Parathyroid adenoma (tissue), 2 donors: Measurements from ENCODE around the gene CBL.

Source experiments
- H2AFZ ChIP-seq: fragments of 300-600 bp; sonication (generic); one replicate; pipeline ENCODE4 v1.7.0; 2017; ENCODE audit warnings: antibody characterized with exemption, mild to moderate bottlenecking
- H3K27ac ChIP-seq: fragments of 300-600 bp; sonication (generic); one replicate; pipeline ENCODE4 v1.7.0; 2017
- H3K27me3 ChIP-seq: fragments of 300-600 bp; sonication (generic); one replicate; pipeline ENCODE4 v1.7.0; 2017; ENCODE audit warnings: low read length; ENCODE audit not compliant: control insufficient read depth, insufficient read depth
- H3K36me3 ChIP-seq: fragments of 300-600 bp; sonication (generic); one replicate; pipeline ENCODE4 v1.7.0; 2017; ENCODE audit warnings: low read length; ENCODE audit not compliant: control insufficient read depth, insufficient read depth
- H3K4me1 ChIP-seq: fragments of 300-600 bp; sonication (generic); one replicate; pipeline ENCODE4 v1.7.0; 2017; ENCODE audit warnings: control low read depth
- H3K4me2 ChIP-seq: fragments of 300-600 bp; sonication (generic); one replicate; pipeline ENCODE4 v1.7.0; 2017; ENCODE audit warnings: low read length
- H3K4me3 ChIP-seq: fragments of 300-600 bp; sonication (generic); one replicate; pipeline ENCODE4 v1.7.0; 2017; ENCODE audit warnings: low read depth, low read length
- H3K79me2 ChIP-seq: fragments of 300-600 bp; sonication (generic); one replicate; pipeline ENCODE4 v1.7.0; 2017; ENCODE audit warnings: control low read depth
- H3K9ac ChIP-seq: fragments of 300-600 bp; sonication (generic); one replicate; pipeline ENCODE4 v1.7.0; 2017; ENCODE audit warnings: mild to moderate bottlenecking
- H3K9me3 ChIP-seq: fragments of 300-600 bp; sonication (generic); one replicate; pipeline ENCODE4 v1.7.0; 2017; ENCODE audit warnings: low read length; ENCODE audit not compliant: control insufficient read depth
- TF ChIP-seq, protein P1 (sequence below): fragments of 300-600 bp; sonication (generic); IDR thresholded peaks from one replicate; pipeline ENCODE4 v1.7.0; 2017; ENCODE audit warnings: antibody characterized with exemption, mild to moderate bottlenecking
- donor health status: primary hyperparathyroidism.

CBL gene

GRCh38 chr11:119293461-119293860 lies 87.3 kb downstream of the CBL start:
- Histone ChIP-seq H3K9ac (no peak overlapping the region), H3K4me1 (no peaks in the 10 kb centered on the region), H2AFZ (no peak overlapping the region), H3K4me3 (no peak overlapping the region), H3K9me3 (no peaks in the 10 kb centered on the region), H3K79me2 (no peaks in the 10 kb centered on the region), H3K27me3 (no peaks in the 10 kb centered on the region), H3K27ac (no peak overlapping the region), H3K4me2 (no peak overlapping the region), H3K36me3 (no peaks in the 10 kb centered on the region)
- TF ChIP-seq, protein P1, sequence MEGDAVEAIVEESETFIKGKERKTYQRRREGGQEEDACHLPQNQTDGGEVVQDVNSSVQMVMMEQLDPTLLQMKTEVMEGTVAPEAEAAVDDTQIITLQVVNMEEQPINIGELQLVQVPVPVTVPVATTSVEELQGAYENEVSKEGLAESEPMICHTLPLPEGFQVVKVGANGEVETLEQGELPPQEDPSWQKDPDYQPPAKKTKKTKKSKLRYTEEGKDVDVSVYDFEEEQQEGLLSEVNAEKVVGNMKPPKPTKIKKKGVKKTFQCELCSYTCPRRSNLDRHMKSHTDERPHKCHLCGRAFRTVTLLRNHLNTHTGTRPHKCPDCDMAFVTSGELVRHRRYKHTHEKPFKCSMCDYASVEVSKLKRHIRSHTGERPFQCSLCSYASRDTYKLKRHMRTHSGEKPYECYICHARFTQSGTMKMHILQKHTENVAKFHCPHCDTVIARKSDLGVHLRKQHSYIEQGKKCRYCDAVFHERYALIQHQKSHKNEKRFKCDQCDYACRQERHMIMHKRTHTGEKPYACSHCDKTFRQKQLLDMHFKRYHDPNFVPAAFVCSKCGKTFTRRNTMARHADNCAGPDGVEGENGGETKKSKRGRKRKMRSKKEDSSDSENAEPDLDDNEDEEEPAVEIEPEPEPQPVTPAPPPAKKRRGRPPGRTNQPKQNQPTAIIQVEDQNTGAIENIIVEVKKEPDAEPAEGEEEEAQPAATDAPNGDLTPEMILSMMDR: no peak

- Histone ChIP-seq H3K4me1 (no peaks in the 10 kb centered on the region), H3K27ac (no peak overlapping the region), H3K27me3 (no peaks in the 10 kb centered on the region), H3K9me3 (no peaks in the 10 kb centered on the region), H3K4me3 (no peak overlapping the region), H3K9ac (no peak overlapping the region), H3K36me3 (no peaks in the 10 kb centered on the region), H3K79me2 (no peaks in the 10 kb centered on the region), H2AFZ (no peak overlapping the region), H3K4me2 (no peak overlapping the region)
- TF ChIP-seq, protein P1: no peak
Measured at GRCh38 chr11:119295178-119295577, 89.0 kb downstream of the CBL start.

DNA sequence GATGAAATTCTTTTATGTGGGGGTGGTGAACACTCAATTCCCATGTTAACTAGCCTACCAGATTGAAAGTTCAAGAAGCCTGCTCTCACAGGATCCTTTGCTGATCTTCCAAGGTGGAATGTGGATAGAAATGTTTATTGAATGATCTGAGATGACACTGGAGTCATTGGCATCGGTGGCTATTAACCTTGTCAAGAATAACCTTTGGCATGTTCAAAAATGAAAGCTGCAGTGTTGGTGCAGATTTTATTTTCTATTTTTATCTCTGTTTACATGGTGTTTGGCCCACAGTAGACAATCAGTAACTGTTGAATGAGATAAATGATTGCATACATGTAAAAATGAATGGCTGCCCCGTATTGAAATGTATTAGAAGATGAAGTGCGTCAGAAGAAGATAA lies 91.8 kb downstream of the CBL start:
- Histone ChIP-seq H3K36me3 (no peaks in the 10 kb centered on the region), H3K9ac (no peak overlapping the region), H3K4me1 (no peaks in the 10 kb centered on the region), H3K27ac (no peak overlapping the region), H3K9me3 (no peaks in the 10 kb centered on the region), H3K4me3 (no peak overlapping the region), H3K79me2 (no peaks in the 10 kb centered on the region), H2AFZ (no peak overlapping the region), H3K27me3 (no peaks in the 10 kb centered on the region), H3K4me2 (no peak overlapping the region)
- TF ChIP-seq, protein P1: no peak

GRCh38 chr11:119298726-119299125 lies 92.6 kb downstream of the CBL start:
- no peak overlapping the region for H2AFZ ChIP-seq
- H3K79me2 ChIP-seq: no peaks in the 10 kb centered on the region
- no peaks in the 10 kb centered on the region for H3K4me1 ChIP-seq
- TF ChIP-seq, protein P1: no peak
- no peaks in the 10 kb centered on the region for H3K9me3 ChIP-seq
- no peak overlapping the region for H3K9ac ChIP-seq
- H3K36me3 ChIP-seq: no peaks in the 10 kb centered on the region
- no peak overlapping the region for H3K4me2 ChIP-seq
- H3K27ac ChIP-seq: no peak overlapping the region
- H3K4me3 ChIP-seq: no peak overlapping the region
- H3K27me3 ChIP-seq: no peaks in the 10 kb centered on the region

GRCh38 chr11:119299416-119299815 lies 93.3 kb downstream of the CBL start:
- H3K4me1 ChIP-seq: no peaks in the 10 kb centered on the region
- H3K9me3 ChIP-seq: no peaks in the 10 kb centered on the region
- H2AFZ ChIP-seq: no peak overlapping the region
- no peak overlapping the region for H3K27ac ChIP-seq
- H3K4me3 ChIP-seq: no peak overlapping the region
- TF ChIP-seq, protein P1: no peak
- no peak overlapping the region for H3K9ac ChIP-seq
- no peaks in the 10 kb centered on the region for H3K79me2 ChIP-seq
- no peaks in the 10 kb centered on the region for H3K27me3 ChIP-seq
- no peak overlapping the region for H3K4me2 ChIP-seq
- no peaks in the 10 kb centered on the region for H3K36me3 ChIP-seq
